GM19023 (cell line): Measurements from ENCODE around the gene HK1.

Experiments used
- ATAC-seq: cut with Tn5 transposase; IDR thresholded peaks from one replicate; pipeline ENCODE4 v1.9.1; 2021; ENCODE audit warnings: mild to moderate bottlenecking, moderate library complexity; ENCODE audit not compliant: unreplicated experiment

HK1 gene

GRCh38 chr10:69416695-69417094 is 138.4 kb downstream of the HK1 start, which contains the start of gene TACR2:
TSS of gene TACR2 (minus strand) at chr10:69416918. CDS start at chr10:69416323, 595 bp downstream.
- ATAC-seq: no peak

- ATAC-seq: no peak
These were observed 139.2 kb downstream of the HK1 start for GRCh38 chr10:69417542-69417941.

- ATAC-seq: no peak
These were observed 139.9 kb downstream of the HK1 start for GRCh38 chr10:69418052-69418752.

- no peak for ATAC-seq
These were observed 140.9 kb downstream of the HK1 start for GRCh38 chr10:69419096-69419743.

- ATAC-seq: no peak
These were observed 141.4 kb downstream of the HK1 start for GRCh38 chr10:69419744-69420126.

- no peak for ATAC-seq
These were observed 143.5 kb downstream of the HK1 start for GRCh38 chr10:69421611-69422308.

GRCh38 chr10:69422676-69423075 is 144.4 kb downstream of the HK1 start:
- no peak for ATAC-seq

- no peak for ATAC-seq
These were observed 146.7 kb downstream of the HK1 start for GRCh38 chr10:69425041-69425440.

- no peak for ATAC-seq
These were observed 147.4 kb downstream of the HK1 start for GRCh38 chr10:69425511-69426298.

- no peak for ATAC-seq
These were observed 148.1 kb downstream of the HK1 start for GRCh38 chr10:69426376-69426727.

GRCh38 chr10:69428165-69428564 is 149.9 kb downstream of the HK1 start:
- ATAC-seq: no peak

- no peak for ATAC-seq
These were observed 155.9 kb downstream of the HK1 start for GRCh38 chr10:69434169-69434568.

GRCh38 chr10:69434926-69435325 is 156.6 kb downstream of the HK1 start:
- no peak for ATAC-seq

- no peak for ATAC-seq
These were observed 157.7 kb downstream of the HK1 start for GRCh38 chr10:69435966-69436520.

- no peak for ATAC-seq
These were observed 159.3 kb downstream of the HK1 start for GRCh38 chr10:69437321-69438259.

GRCh38 chr10:69438536-69439349 is 160.4 kb downstream of the HK1 start:
- no peak for ATAC-seq

GRCh38 chr10:69439350-69439739 is 161.0 kb downstream of the HK1 start:
- ATAC-seq: no peak

GRCh38 chr10:69439813-69440506 is 161.7 kb downstream of the HK1 start:
- ATAC-seq: no peak
